HEK293 (cell line): ENCODE data around the gene RHOT1.

Experiments
- CTCF ChIA-PET: fragments of 350-600 bp; formaldehyde crosslinking; extraction: SDS; loops from one replicate; lab custom pipeline; 2021; ENCODE audit warnings: antibody characterized with exemption; lab: Yijun Ruan, JAX
- POLR2A ChIA-PET: fragments of 300-600 bp; formaldehyde crosslinking; extraction: SDS; loops from one replicate; lab custom pipeline; 2020; ENCODE audit warnings: antibody characterized with exemption, inconsistent platforms; lab: Yijun Ruan, JAX
- H3K27ac ChIP-seq: fragments of 200-500 bp; sonication (Bioruptor generic); 2 replicates; pipeline ENCODE4 v1.5.1; 2014; ENCODE audit warnings: low read depth, low read length, control low read depth, inconsistent platforms; ENCODE audit errors: extremely low read depth
- H3K36me3 ChIP-seq, 2 experiments: fragments of 200-500 bp in 1 of 2; sonication (Bioruptor generic) in 1 of 2; 1 replicate in 1 of 2; 2 replicates in 1 of 2; pipeline ENCODE4 v1.5.1; 2014 to 2017; ENCODE audit warnings: inconsistent platforms in 2 of 2, low read length in 2 of 2; ENCODE audit not compliant: control insufficient read depth in 2 of 2, insufficient read depth in 1 of 2
- H3K4me1 ChIP-seq: fragments of 200-500 bp; sonication (Bioruptor generic); 2 replicates; pipeline ENCODE4 v1.5.1; 2014; ENCODE audit warnings: mild to moderate bottlenecking, low read length, inconsistent platforms; ENCODE audit not compliant: control insufficient read depth, insufficient read depth
- H3K4me3 ChIP-seq: 2 replicates; pipeline ENCODE4 v1.5.1; 2011; ENCODE audit warnings: low read depth, mild to moderate bottlenecking, control low read depth, low read length, moderate library complexity
- H3K9me3 ChIP-seq: fragments of 200-500 bp; sonication (Bioruptor generic); 2 replicates; pipeline ENCODE4 v1.5.1; 2014; ENCODE audit warnings: low read depth, low read length, inconsistent platforms; ENCODE audit not compliant: control insufficient read depth, insufficient read depth
- BCL11A ChIP-seq: fragments of 450-650 bp; formaldehyde crosslinking; IDR thresholded peaks from 2 replicates; pipeline ENCODE4 v1.5.1; 2016; ENCODE audit warnings: low read depth, missing biosample characterization, missing genetic modification characterization
- GFI1B ChIP-seq: fragments of 450-650 bp; formaldehyde crosslinking; IDR thresholded peaks from 2 replicates; pipeline ENCODE4 v1.5.1; 2016; ENCODE audit warnings: missing biosample characterization, missing genetic modification characterization
- HOXC10 ChIP-seq: sonication (generic); formaldehyde crosslinking; IDR thresholded peaks from 2 replicates; pipeline ENCODE4 v1.8.1; 2023; ENCODE audit warnings: mild to moderate bottlenecking, missing genetic modification reagents
- PRDM10 ChIP-seq: fragments of 450-650 bp; formaldehyde crosslinking; IDR thresholded peaks from 2 replicates; pipeline ENCODE4 v1.5.1; 2016; ENCODE audit warnings: missing biosample characterization, missing genetic modification characterization
- SCRT2 ChIP-seq: fragments of 450-650 bp; formaldehyde crosslinking; IDR thresholded peaks from 2 replicates; pipeline ENCODE4 v1.5.1; 2016; ENCODE audit warnings: missing biosample characterization, missing genetic modification characterization
- SP3 ChIP-seq: fragments of 450-650 bp; formaldehyde crosslinking; IDR thresholded peaks from 2 replicates; pipeline ENCODE4 v1.5.1; 2016; ENCODE audit warnings: missing biosample characterization, missing genetic modification characterization
- TRIM28 ChIP-seq: IDR thresholded peaks from 2 replicates; pipeline ENCODE4 v1.6.1; 2011; ENCODE audit warnings: low read length, control low read depth, borderline replicate concordance
- ZBTB17 ChIP-seq: fragments of 450-650 bp; formaldehyde crosslinking; IDR thresholded peaks from 2 replicates; pipeline ENCODE4 v1.5.1; 2016; ENCODE audit warnings: missing biosample characterization, missing genetic modification characterization
- ZBTB20 ChIP-seq: fragments of 450-650 bp; formaldehyde crosslinking; IDR thresholded peaks from 2 replicates; pipeline ENCODE4 v1.5.1; 2016; ENCODE audit warnings: missing biosample characterization, missing genetic modification characterization
- ZBTB6 ChIP-seq: fragments of 450-650 bp; formaldehyde crosslinking; IDR thresholded peaks from 2 replicates; pipeline ENCODE4 v1.5.1; 2017; ENCODE audit warnings: missing biosample characterization, missing genetic modification characterization
- ZNF114 ChIP-seq: fragments of 450-650 bp; formaldehyde crosslinking; IDR thresholded peaks from 2 replicates; pipeline ENCODE4 v1.5.0; 2017; ENCODE audit warnings: missing biosample characterization, missing genetic modification characterization
- ZNF138 ChIP-seq: fragments of 450-650 bp; formaldehyde crosslinking; IDR thresholded peaks from 2 replicates; pipeline ENCODE4 v1.5.1; 2016; ENCODE audit warnings: missing biosample characterization, missing genetic modification characterization, borderline replicate concordance
- ZNF146 ChIP-seq: fragments of 450-650 bp; formaldehyde crosslinking; IDR thresholded peaks from 2 replicates; pipeline ENCODE4 v1.5.1; 2016; ENCODE audit warnings: missing biosample characterization, missing genetic modification characterization
- ZNF214 ChIP-seq: fragments of 450-650 bp; formaldehyde crosslinking; IDR thresholded peaks from 2 replicates; pipeline ENCODE4 v1.5.1; 2017; ENCODE audit warnings: missing biosample characterization, mild to moderate bottlenecking, missing genetic modification characterization, borderline replicate concordance
- ZNF23 ChIP-seq: fragments of 450-650 bp; formaldehyde crosslinking; IDR thresholded peaks from 2 replicates; pipeline ENCODE4 v1.5.1; 2016; ENCODE audit warnings: missing biosample characterization, missing genetic modification characterization, borderline replicate concordance
- ZNF266 ChIP-seq: fragments of 450-650 bp; formaldehyde crosslinking; IDR thresholded peaks from 2 replicates; pipeline ENCODE4 v1.5.1; 2016; ENCODE audit warnings: missing biosample characterization, missing genetic modification characterization, low read depth
- ZNF280C ChIP-seq: fragments of 450-650 bp; formaldehyde crosslinking; IDR thresholded peaks from 2 replicates; pipeline ENCODE4 v1.5.1; 2016; ENCODE audit warnings: missing biosample characterization, missing genetic modification characterization
- ZNF366 ChIP-seq: fragments of 450-650 bp; formaldehyde crosslinking; conservative IDR thresholded peaks from 2 replicates; pipeline ENCODE4 v1.5.1; 2016; ENCODE audit warnings: missing biosample characterization, missing genetic modification characterization
- ZNF529 ChIP-seq: fragments of 450-650 bp; formaldehyde crosslinking; IDR thresholded peaks from 2 replicates; pipeline ENCODE4 v1.5.1; 2017; ENCODE audit warnings: missing genetic modification characterization, missing biosample characterization; ENCODE audit not compliant: insufficient replicate concordance
- ZNF600 ChIP-seq: fragments of 450-650 bp; formaldehyde crosslinking; IDR thresholded peaks from 2 replicates; pipeline ENCODE4 v1.5.1; 2016; ENCODE audit warnings: missing biosample characterization, missing genetic modification characterization
- ZNF629 ChIP-seq: fragments of 450-650 bp; formaldehyde crosslinking; IDR thresholded peaks from 2 replicates; pipeline ENCODE4 v1.5.1; 2017; ENCODE audit warnings: missing biosample characterization, missing genetic modification characterization
- ZNF768 ChIP-seq: fragments of 450-650 bp; formaldehyde crosslinking; IDR thresholded peaks from 2 replicates; pipeline ENCODE4 v1.5.1; 2018; ENCODE audit warnings: missing biosample characterization, mild to moderate bottlenecking, missing genetic modification characterization

Gene RHOT1

GRCh38 chr17:32259586-32259985 is 117.3 kb downstream of the RHOT1 start:
- H3K36me3 ChIP-seq = no peaks in the 10 kb centered on the region
- no peak overlapping the region for H3K27ac ChIP-seq
- ChIA-PET POLR2A (interaction anchor here (0.5 to 0.7 kb wide), 3 partner anchors 67 to 1881 kb away, joined by 3 to 9 read pairs (median 3); partner anchors contain the start of gene CPD), CTCF (interaction anchor here (0.8 kb wide), 1 partner anchor 61 kb away, joined by 3 read pairs; no protein-coding TSS in a partner anchor)
- no peaks in the 10 kb centered on the region for H3K9me3 ChIP-seq
- peaks cover 13% of the 10 kb centered on the region for H3K4me1 ChIP-seq
- no peak overlapping the region for H3K4me3 ChIP-seq
- TF ChIP-seq GFI1B (tag by site-specific recombination) = 0 out of 2 replicates have a peak, but pooled peaks have one; percentile 39
- no peak for TF ChIP-seq ZNF138 (tag by site-specific recombination)
- TF ChIP-seq SP3 = no peak
- no peak for TF ChIP-seq ZNF629 (tag by site-specific recombination)

- Histone ChIP-seq H3K36me3 (no peaks in the 10 kb centered on the region), H3K4me3 (no peak overlapping the region), H3K27ac (no peak overlapping the region), H3K4me1 (peaks cover 15% of the 10 kb centered on the region), H3K9me3 (no peaks in the 10 kb centered on the region)
- POLR2A ChIA-PET = no interaction called here
- CTCF ChIA-PET = interaction anchor here (0.6 to 1.3 kb wide), 3 partner anchors 8 to 456 kb away, joined by 4 to 6 read pairs (median 5); no protein-coding TSS in a partner anchor
- no peak for TF ChIP-seq ZNF146 (tag by site-specific recombination)
- TF ChIP-seq ZBTB17 (tag by site-specific recombination) = peak; percentile 98
- peak; percentile 32; the same call in 1 of the 2 replicates for TF ChIP-seq ZNF600 (tag by site-specific recombination)
- TF ChIP-seq ZNF266 (tag by site-specific recombination) = no peak
- peak; percentile 73 for TF ChIP-seq PRDM10
- no peak for TF ChIP-seq ZNF768 (tag by site-specific recombination)
- no peak for TF ChIP-seq ZNF23 (tag by site-specific recombination)
- TF ChIP-seq ZBTB6 (tag by site-specific recombination) = no peak
- no peak for TF ChIP-seq BCL11A (tag by site-specific recombination)
- TF ChIP-seq SCRT2 (tag by site-specific recombination) = peak; percentile 92
- no peak for TF ChIP-seq ZNF529 (tag by site-specific recombination)
- TF ChIP-seq ZNF366 = 0 out of 2 replicates have a peak, but pooled peaks have one; percentile 23
- no peak for TF ChIP-seq ZNF214 (tag by site-specific recombination)
- no peak for TF ChIP-seq TRIM28
- TF ChIP-seq ZNF280C (tag by site-specific recombination) = no peak
- TF ChIP-seq ZBTB20 (tag by site-specific recombination) = peak; percentile 59
- no peak for TF ChIP-seq ZNF114 (tag by site-specific recombination)
- no peak for TF ChIP-seq HOXC10 (CRISPR knock-in tag)
These were observed 119.1 kb downstream of the RHOT1 start for GRCh38 chr17:32261417-32261736.
